ENCODE measurements around the gene PRMT7. TPM values are rescaled to one million over a fixed set of nuclear protein-coding genes. Genes with fewer than 3 reads are reported as not detected.

PRMT7 gene
- polyA plus RNA-seq, 1 experiment, result 40.0 TPM

GRCh38 chr16:68373528-68374245, 62.9 kb downstream of the PRMT7 start:
- no peak for TF ChIP-seq CTCF (IDR thresholded peaks at IDR 0.05; ENCODE audit: insufficient read depth, low read depth, low read length)

GRCh38 chr16:68374246-68374805, 63.5 kb downstream of the PRMT7 start:
- no peaks in the 10 kb centered on the region for H3K36me3 ChIP-seq (ENCODE audit: control insufficient read depth, insufficient read depth, low read length)
- no peak overlapping the region for H3K4me3 ChIP-seq (ENCODE audit: low read depth, low read length)
- CTCF ChIA-PET, result interaction anchor here (0.7 to 2.2 kb wide), 5 partner anchors 10 to 136 kb away, joined by 3 to 10 read pairs (median 7); no protein-coding TSS in a partner anchor
- POLR2A ChIA-PET, result no interaction called here
- TF ChIP-seq CTCF (IDR thresholded peaks at IDR 0.05; ENCODE audit: insufficient read depth, low read depth, low read length), result no peak
- H3K27me3 ChIP-seq (ENCODE audit: control insufficient read depth, insufficient read depth, low read length), result peaks cover 9% of the 10 kb centered on the region
- no peak for DNase-seq (ENCODE audit: low read depth)

More at GRCh38 chr16:68373528-68374245, 62.9 kb downstream of the PRMT7 start:
- Histone ChIP-seq H3K4me3 (ENCODE audit: low read depth, low read length) (no peak overlapping the region), H3K27me3 (ENCODE audit: control insufficient read depth, insufficient read depth, low read length) (peaks cover 6% of the 10 kb centered on the region), H3K36me3 (ENCODE audit: control insufficient read depth, insufficient read depth, low read length) (no peaks in the 10 kb centered on the region)
- ChIA-PET CTCF (interaction anchor here (0.7 to 2.0 kb wide), 4 partner anchors 10 to 23 kb away, joined by 3 to 9 read pairs (median 5); no protein-coding TSS in a partner anchor), POLR2A (no interaction called here)
- DNase-seq (ENCODE audit: low read depth), result no peak

- no peak for DNase-seq (ENCODE audit: low read depth)
- TF ChIP-seq CTCF (IDR thresholded peaks at IDR 0.05; ENCODE audit: insufficient read depth, low read depth, low read length), result no peak
- Histone ChIP-seq H3K4me3 (ENCODE audit: low read depth, low read length) (no peak overlapping the region), H3K27me3 (ENCODE audit: control insufficient read depth, insufficient read depth, low read length) (peaks cover 10% of the 10 kb centered on the region), H3K36me3 (ENCODE audit: control insufficient read depth, insufficient read depth, low read length) (no peaks in the 10 kb centered on the region)
- ChIA-PET CTCF (interaction anchor here (2.1 to 2.2 kb wide), 2 partner anchors 135 to 145 kb away, joined by 8 to 10 read pairs; no protein-coding TSS in a partner anchor), POLR2A (no interaction called here)
Observed at GRCh38 chr16:68374961-68375660, 64.3 kb downstream of the PRMT7 start.

- Histone ChIP-seq H3K36me3 (ENCODE audit: control insufficient read depth, insufficient read depth, low read length) (no peaks in the 10 kb centered on the region), H3K27me3 (ENCODE audit: control insufficient read depth, insufficient read depth, low read length) (peaks cover 12% of the 10 kb centered on the region), H3K4me3 (ENCODE audit: low read depth, low read length) (no peak overlapping the region)
- ChIA-PET POLR2A (no interaction called here), CTCF (interaction anchor here (1.0 to 2.2 kb wide), 3 partner anchors 21 to 145 kb away, joined by 3 to 10 read pairs (median 8); no protein-coding TSS in a partner anchor)
- no peak for TF ChIP-seq CTCF (IDR thresholded peaks at IDR 0.05; ENCODE audit: insufficient read depth, low read depth, low read length)
- no peak for DNase-seq (ENCODE audit: low read depth)
Observed at GRCh38 chr16:68375801-68376536, 65.2 kb downstream of the PRMT7 start.
